Transverse colon (tissue), 4 donors: Measurements from ENCODE around the gene CIAO2A.

Experiments used
- CTCF ChIP-seq, 5 experiments: fragments of 200-600 bp in 3 of 5; fragments of 450-650 bp in 2 of 5; sonication (generic) in 3 of 5; IDR thresholded peaks; 1 replicate in 2 of 5; 2 replicates in 3 of 5; pipeline ENCODE4 v1.5.1; 2016 to 2017; ENCODE audit warnings: antibody characterized with exemption in 5 of 5, inconsistent platforms in 3 of 5, mild to moderate bottlenecking in 2 of 5, moderate library complexity in 1 of 5
- POLR2A ChIP-seq: fragments of 450-650 bp; IDR thresholded peaks from one replicate; pipeline ENCODE4 v1.6.1; 2016; ENCODE audit warnings: antibody characterized with exemption, mild to moderate bottlenecking, moderate library complexity
- POLR2AphosphoS5 ChIP-seq, 3 donors: sonication (generic); formaldehyde crosslinking; IDR thresholded peaks; one replicate each; pipeline ENCODE4 v1.6.1; 2016; ENCODE audit warnings: antibody characterized with exemption in 3 of 3

GRCh38 chr15:64030123-64030522, 63.5 kb downstream of the CIAO2A start:
- TF ChIP-seq POLR2A = no peak
- no peak for TF ChIP-seq CTCF (IDR thresholded peaks at IDR 0.05)
- TF ChIP-seq POLR2AphosphoS5 (IDR thresholded peaks at IDR 0.05) = no peak
